IMR-90 (cell line): ENCODE data around the gene SAMD10. TPM values are rescaled to one million over a fixed set of nuclear protein-coding genes. Genes with fewer than 3 reads are reported as not detected.

ENCODE experiments used
- ATAC-seq: fragments of 200-7000 bp; cut with Tn5 transposase; 2 replicates; pipeline ENCODE4 v1.9.1; 2020; ENCODE audit warnings: low read depth, mild to moderate bottlenecking, moderate library complexity
- BruUV-seq: library from RNA; stranded (reverse); fragments of 400-500 nt; replicated peaks from 2 replicates; lab custom pipeline; 2021; lab: Mats Ljungman, UMichigan
- CTCF ChIA-PET: fragments of 300-600 bp; formaldehyde crosslinking; extraction: SDS; loops from one replicate; lab custom pipeline; 2021; ENCODE audit warnings: antibody characterized with exemption; lab: Yijun Ruan, JAX
- POLR2A ChIA-PET: fragments of 300-600 bp; sonication (Branson Sonifier 250); formaldehyde crosslinking; loops from one replicate; lab custom pipeline; 2022; ENCODE audit warnings: antibody characterized with exemption; ENCODE audit not compliant: unreplicated experiment; lab: Charles Lee
- DNase-seq: peaks from one replicate; pipeline ENCODE4 v3.0.0; 2013
- H2AFZ ChIP-seq: replicated peaks from 2 replicates; pipeline ENCODE3; 2013; ENCODE audit warnings: low read length, mild to moderate bottlenecking; ENCODE audit not compliant: poor library complexity
- H2AK5ac ChIP-seq: 2 replicates; pipeline ENCODE4 v1.6.1; 2013; ENCODE audit warnings: low read depth, low read length, inconsistent platforms
- H2AK9ac ChIP-seq: replicated peaks from 2 replicates; pipeline ENCODE3; 2013; ENCODE audit warnings: mild to moderate bottlenecking, low read depth, low read length, moderate library complexity; ENCODE audit not compliant: poor library complexity
- H2BK120ac ChIP-seq: 2 replicates; pipeline ENCODE4 v1.6.1; 2013; ENCODE audit warnings: low read depth, low read length, inconsistent platforms
- H2BK15ac ChIP-seq: 3 replicates; pipeline ENCODE4 v1.6.1; 2013; ENCODE audit warnings: low read depth, low read length, inconsistent platforms
- H2BK20ac ChIP-seq: 2 replicates; pipeline ENCODE4 v1.6.1; 2013; ENCODE audit warnings: low read depth, mild to moderate bottlenecking, inconsistent platforms, low read length, moderate library complexity
- H2BK5ac ChIP-seq: 2 replicates; pipeline ENCODE4 v1.6.1; 2013; ENCODE audit warnings: mild to moderate bottlenecking, low read depth, low read length, inconsistent platforms; ENCODE audit not compliant: poor library complexity, severe bottlenecking
- H3K14ac ChIP-seq: replicated peaks from 2 replicates; pipeline ENCODE4 v1.6.1; 2013; ENCODE audit warnings: low read depth, low read length, inconsistent platforms
- H3K18ac ChIP-seq: 2 replicates; pipeline ENCODE4 v1.6.1; 2013; ENCODE audit warnings: low read depth, low read length, control low read depth
- H3K23ac ChIP-seq: 2 replicates; pipeline ENCODE4 v1.6.1; 2013; ENCODE audit warnings: low read depth, low read length, inconsistent platforms
- H3K27ac ChIP-seq: 2 replicates; pipeline ENCODE4 v1.5.1; 2013; ENCODE audit warnings: mild to moderate bottlenecking, control low read depth, low read length; ENCODE audit not compliant: insufficient read depth
- H3K27me3 ChIP-seq: 2 replicates; pipeline ENCODE4 v1.6.1; 2013; ENCODE audit warnings: low read length; ENCODE audit not compliant: control insufficient read depth, insufficient read depth
- H3K36me3 ChIP-seq: 2 replicates; pipeline ENCODE4 v1.6.1; 2013; ENCODE audit warnings: low read length, mixed read lengths; ENCODE audit not compliant: control insufficient read depth, insufficient read depth
- H3K4ac ChIP-seq: 2 replicates; pipeline ENCODE4 v1.6.1; 2013; ENCODE audit warnings: low read depth, low read length, inconsistent platforms
- H3K4me1 ChIP-seq: 2 replicates; pipeline ENCODE4 v1.6.1; 2013; ENCODE audit warnings: low read length, mixed read lengths; ENCODE audit not compliant: control insufficient read depth, insufficient read depth
- H3K4me2 ChIP-seq: 2 replicates; pipeline ENCODE4 v1.6.1; 2013; ENCODE audit warnings: low read depth, mild to moderate bottlenecking, control low read depth, low read length, moderate library complexity
- H3K4me3 ChIP-seq: 2 replicates; pipeline ENCODE4 v1.5.1; 2013; ENCODE audit warnings: low read depth, mild to moderate bottlenecking, control low read depth, low read length, moderate library complexity; ENCODE audit not compliant: insufficient read depth
- H3K56ac ChIP-seq: 2 replicates; pipeline ENCODE4 v1.6.1; 2013; ENCODE audit warnings: low read length, inconsistent platforms; ENCODE audit not compliant: insufficient read depth; ENCODE audit errors: extremely low read depth
- H3K79me1 ChIP-seq, 2 experiments: 2 replicates each; pipeline ENCODE4 v1.6.1; 2013; ENCODE audit warnings: low read length in 2 of 2, inconsistent platforms in 1 of 2, low read depth in 1 of 2
- H3K9ac ChIP-seq: 2 replicates; pipeline ENCODE4 v1.6.1; 2013; ENCODE audit warnings: low read depth, low read length, control low read depth
- H3K9me1 ChIP-seq: 2 replicates; pipeline ENCODE4 v1.6.1; 2013; ENCODE audit warnings: low read length, inconsistent platforms; ENCODE audit not compliant: insufficient read depth
- H3K9me3 ChIP-seq: 2 replicates; pipeline ENCODE4 v1.6.1; 2013; ENCODE audit warnings: low read length; ENCODE audit not compliant: control insufficient read depth, insufficient read depth
- H4K20me1 ChIP-seq: 2 replicates; pipeline ENCODE4 v1.6.1; 2013; ENCODE audit warnings: low read length, inconsistent platforms; ENCODE audit not compliant: insufficient read depth
- H4K5ac ChIP-seq: 2 replicates; pipeline ENCODE4 v1.6.1; 2013; ENCODE audit warnings: mild to moderate bottlenecking, low read depth, low read length, control low read depth
- H4K8ac ChIP-seq, 2 experiments: 2 replicates each; pipeline ENCODE4 v1.6.1; 2013; ENCODE audit warnings: low read depth in 2 of 2, low read length in 2 of 2, control low read depth in 1 of 2, inconsistent platforms in 1 of 2
- H4K91ac ChIP-seq: 2 replicates; pipeline ENCODE4 v1.6.1; 2013; ENCODE audit warnings: low read depth, low read length, inconsistent platforms; ENCODE audit not compliant: insufficient read depth
- BHLHE40 ChIP-seq: fragments of 150-350 bp; IDR thresholded peaks from 2 replicates; pipeline ENCODE4 v1.6.1; 2016; ENCODE audit warnings: mild to moderate bottlenecking, low read depth, low read length
- CTCF ChIP-seq: conservative IDR thresholded peaks from 2 replicates; pipeline ENCODE4 v1.5.1; 2012; ENCODE audit warnings: mild to moderate bottlenecking, low read depth, low read length, improper control_type of control experiment
- MAFK ChIP-seq: IDR thresholded peaks from 2 replicates; pipeline ENCODE4 v1.6.1; 2012; ENCODE audit warnings: low read depth, low read length, improper control_type of control experiment
- MXI1 ChIP-seq: IDR thresholded peaks from 2 replicates; pipeline ENCODE4 v1.6.1; 2012; ENCODE audit warnings: low read depth, mild to moderate bottlenecking, low read length, moderate library complexity, borderline replicate concordance
- NFE2L2 ChIP-seq: fragments of 150-350 bp; IDR thresholded peaks from 2 replicates; pipeline ENCODE4 v1.6.1; 2016; ENCODE audit warnings: low read depth, mild to moderate bottlenecking, low read length
- POLR2A ChIP-seq: IDR thresholded peaks from 2 replicates; pipeline ENCODE4 v1.6.1; 2012; ENCODE audit warnings: mild to moderate bottlenecking, low read depth, low read length
- RAD21 ChIP-seq: IDR thresholded peaks from 2 replicates; pipeline ENCODE4 v1.6.1; 2012; ENCODE audit warnings: low read length, improper control_type of control experiment
- RFX5 ChIP-seq: IDR thresholded peaks from 2 replicates; pipeline ENCODE4 v1.8.0; 2012; ENCODE audit warnings: low read depth, mild to moderate bottlenecking, low read length, moderate library complexity
- SMC3 ChIP-seq: fragments of 150-350 bp; IDR thresholded peaks from 2 replicates; pipeline ENCODE4 v1.6.1; 2016; ENCODE audit warnings: low read depth, mild to moderate bottlenecking, antibody characterized with exemption, low read length, moderate library complexity
- USF2 ChIP-seq: fragments of 150-350 bp; IDR thresholded peaks from 2 replicates; pipeline ENCODE4 v1.6.1; 2017; ENCODE audit warnings: mild to moderate bottlenecking, antibody characterized with exemption, low read length, low read depth
- WGBS, 2 experiments: methylation state at CpG; one replicate each; pipeline versions ENCODE4 v1.1.5 to v1.1.7; 2013; ENCODE audit warnings: missing lambda C conversion rate in 2 of 2; ENCODE audit not compliant: insufficient read length in 1 of 2; ENCODE audit errors: extremely low coverage in 2 of 2; 5-methylcytosine and 5-hydroxymethylcytosine counted together
- dilution Hi-C: fragments of 300-500 bp; cut with HindIII; formaldehyde crosslinking; loops from one replicate; pipeline ENCODE4 v1.14.3; 2018; ENCODE audit warnings: low sequenced_read_pairs; ENCODE audit not compliant: unreplicated experiment
- in situ Hi-C: fragments of 300-500 bp; cut with MboI; formaldehyde crosslinking; loops from 3 replicates; pipeline ENCODE4 v1.14.3; 2019; ENCODE audit warnings: low sequenced_read_pairs, inconsistent platforms, mixed read lengths
- intact Hi-C: fragments of 100-400 bp; cut with micrococcal nuclease; formaldehyde crosslinking; loops from 2 replicates; pipeline ENCODE4 v1.10.0; 2022
- polyA plus RNA-seq, 3 experiments: library from polyadenylated mRNA; depleted of rRNA; stranded (reverse); fragments of >200 nt; gene quantifications; 2 replicates each; pipeline ENCODE4 v1.2.3, GENCODE V29; 2012; ENCODE audit warnings: low replicate concordance in 1 of 3
- total RNA-seq: library from RNA; depleted of rRNA; stranded (reverse); fragments of >200 nt; gene quantifications from 2 replicates; pipeline ENCODE4 v1.2.3, GENCODE V29; 2012

Gene SAMD10
- total and polyA plus RNA-seq, 2 of the 4 experiments (the other 2 are of a cell fraction), result 0.54 to 4.1 TPM

- no peak overlapping the region for H3K27ac ChIP-seq
- H2BK120ac ChIP-seq, result no peak overlapping the region
- H3K79me1 ChIP-seq, result peaks cover 5 to 21% of the 10 kb centered on the region in 2 experiments
- no peaks in the 10 kb centered on the region for H3K9me3 ChIP-seq
- H3K4me2 ChIP-seq, result no peak overlapping the region
- no peak overlapping the region for H3K14ac ChIP-seq
- H3K56ac ChIP-seq, result no peak overlapping the region
- H3K9ac ChIP-seq, result no peak overlapping the region
- 0 out of 2 replicates have a peak, but pooled peaks cover 8% of the 10 kb centered on the region for H3K9me1 ChIP-seq
- no peak overlapping the region for H2AK5ac ChIP-seq
- no peak overlapping the region for H3K18ac ChIP-seq
- intact Hi-C loops, result no loop called here
- no peak overlapping the region for H4K5ac ChIP-seq
- DNase-seq (no peak), ATAC-seq (no peak)
- TF ChIP-seq POLR2A (no peak), RFX5 (no peak), BHLHE40 (no peak), MAFK (no peak), MXI1 (no peak), CTCF (no peak), RAD21 (no peak), NFE2L2 (no peak), USF2 (no peak), SMC3 (no peak)
- peaks cover 26% of the 10 kb centered on the region for H4K20me1 ChIP-seq
- no peak overlapping the region for H2BK5ac ChIP-seq
- H3K4ac ChIP-seq, result no peak overlapping the region
- H3K23ac ChIP-seq, result no peak overlapping the region
- H2BK20ac ChIP-seq, result no peak overlapping the region
- no TSS peak for BruUV-seq
- H3K4me1 ChIP-seq, result peaks cover 2% of the 10 kb centered on the region; the same call in 1 of the 2 replicates
- H2AFZ ChIP-seq, result no peak overlapping the region
- in situ Hi-C loops, result no loop called here
- H3K27me3 ChIP-seq, result no peaks in the 10 kb centered on the region
- H4K8ac ChIP-seq, result no peak overlapping the region
- H2AK9ac ChIP-seq, result no peak overlapping the region
- CTCF ChIA-PET, result no interaction called here
- 98% methylated on average over 6 of the region's 12 CpGs; no CpG with 5 or more reads in 1 of the 2 experiments for WGBS, 2 experiments
- dilution Hi-C loops, result no loop called here
- POLR2A ChIA-PET, result no interaction called here
- H2BK15ac ChIP-seq, result no peak overlapping the region
- no peak overlapping the region for H3K4me3 ChIP-seq
- no peak overlapping the region for H4K91ac ChIP-seq
- peaks cover 68% of the 10 kb centered on the region for H3K36me3 ChIP-seq
Measured at GRCh38 chr20:64000906-64001305, 21.5 kb upstream of the SAMD10 start.
